H9 (cell line): ENCODE measurements around the gene PPM1J. TPM values are rescaled to one million over a fixed set of nuclear protein-coding genes. Genes with fewer than 3 reads are reported as not detected.

Experiments
- DNase-seq: peaks from one replicate; pipeline ENCODE4 v3.0.0-alpha.2; 2017
- H2AFZ ChIP-seq: one replicate; pipeline ENCODE4 v1.6.1; 2013; ENCODE audit warnings: mild to moderate bottlenecking, low read length, control low read depth, moderate library complexity
- H2AK5ac ChIP-seq: 2 replicates; pipeline ENCODE4 v1.6.1; 2013; ENCODE audit warnings: low read length, control low read depth, mixed read lengths; ENCODE audit not compliant: insufficient read length
- H2BK120ac ChIP-seq: one replicate; pipeline ENCODE4 v1.6.1; 2013; ENCODE audit warnings: low read depth, mild to moderate bottlenecking, low read length, control low read depth, inconsistent platforms; ENCODE audit not compliant: poor library complexity, severe bottlenecking
- H2BK12ac ChIP-seq: 2 replicates; pipeline ENCODE4 v1.6.1; 2013; ENCODE audit warnings: low read length, control low read depth, mixed read lengths, low read depth; ENCODE audit not compliant: insufficient read length
- H2BK15ac ChIP-seq: 2 replicates; pipeline ENCODE4 v1.6.1; 2013; ENCODE audit warnings: low read depth, low read length, control low read depth
- H2BK20ac ChIP-seq: one replicate; pipeline ENCODE4 v1.6.1; 2013; ENCODE audit warnings: low read depth, mild to moderate bottlenecking, low read length, control low read depth, inconsistent platforms; ENCODE audit not compliant: poor library complexity, severe bottlenecking
- H2BK5ac ChIP-seq: 2 replicates; pipeline ENCODE4 v1.6.1; 2013; ENCODE audit warnings: low read length, control low read depth, mixed read lengths; ENCODE audit not compliant: insufficient read length
- H3K14ac ChIP-seq: 2 replicates; pipeline ENCODE4 v1.6.1; 2013; ENCODE audit warnings: low read length, control low read depth; ENCODE audit not compliant: insufficient read depth
- H3K18ac ChIP-seq: 2 replicates; pipeline ENCODE4 v1.6.1; 2013; ENCODE audit warnings: low read depth, mild to moderate bottlenecking, mixed read lengths, low read length, control low read depth; ENCODE audit not compliant: insufficient read length
- H3K23ac ChIP-seq: 2 replicates; pipeline ENCODE4 v1.6.1; 2013; ENCODE audit warnings: low read length, control low read depth, mixed read lengths, low read depth; ENCODE audit not compliant: insufficient read length
- H3K23me2 ChIP-seq: 2 replicates; pipeline ENCODE4 v1.6.1; 2013; ENCODE audit warnings: low read depth, mild to moderate bottlenecking, mixed read lengths, low read length, control low read depth; ENCODE audit not compliant: insufficient read length, poor library complexity, severe bottlenecking
- H3K27ac ChIP-seq: 2 replicates; pipeline ENCODE4 v1.5.1; 2013; ENCODE audit warnings: low read length, control low read depth, mixed read lengths, low read depth; ENCODE audit not compliant: insufficient read length
- H3K27me3 ChIP-seq: 2 replicates; pipeline ENCODE4 v1.6.1; 2013; ENCODE audit warnings: low read length, control low read depth, inconsistent platforms; ENCODE audit not compliant: insufficient read depth
- H3K4ac ChIP-seq: 2 replicates; pipeline ENCODE4 v1.6.1; 2013; ENCODE audit warnings: low read depth, mild to moderate bottlenecking, control low read depth, inconsistent platforms, low read length, moderate library complexity
- H3K4me1 ChIP-seq: 2 replicates; pipeline ENCODE4 v1.6.1; 2013; ENCODE audit warnings: low read length, control low read depth, inconsistent platforms; ENCODE audit not compliant: insufficient read depth
- H3K4me2 ChIP-seq: 2 replicates; pipeline ENCODE4 v1.6.1; 2013; ENCODE audit warnings: low read length, control low read depth, mixed read lengths; ENCODE audit not compliant: insufficient read length, insufficient read depth
- H3K56ac ChIP-seq: 2 replicates; pipeline ENCODE4 v1.6.1; 2013; ENCODE audit warnings: low read depth, mild to moderate bottlenecking, mixed read lengths, low read length, control low read depth; ENCODE audit not compliant: insufficient read length
- H3K79me1 ChIP-seq: 2 replicates; pipeline ENCODE4 v1.6.1; 2013; ENCODE audit warnings: low read depth, mild to moderate bottlenecking, moderate library complexity, low read length, control low read depth, inconsistent platforms; ENCODE audit not compliant: insufficient read depth, poor library complexity, severe bottlenecking
- H3K79me2 ChIP-seq: 2 replicates; pipeline ENCODE4 v1.6.1; 2013; ENCODE audit warnings: low read length, control low read depth, inconsistent platforms; ENCODE audit not compliant: insufficient read depth
- H3K9ac ChIP-seq: 2 replicates; pipeline ENCODE4 v1.6.1; 2013; ENCODE audit warnings: low read length, control low read depth, mixed read lengths; ENCODE audit not compliant: insufficient read length; ENCODE audit errors: extremely low read depth
- H3K9me3 ChIP-seq: one replicate; pipeline ENCODE4 v1.6.1; 2013; ENCODE audit warnings: low read depth, low read length, inconsistent platforms; ENCODE audit not compliant: control insufficient read depth
- H3T11ph ChIP-seq: one replicate; pipeline ENCODE4 v1.6.1; 2013; ENCODE audit warnings: mild to moderate bottlenecking, low read length, control low read depth, inconsistent platforms
- H4K20me1 ChIP-seq: one replicate; pipeline ENCODE4 v1.6.1; 2013; ENCODE audit not compliant: control insufficient read depth, insufficient read length, insufficient read depth
- H4K5ac ChIP-seq: 2 replicates; pipeline ENCODE4 v1.6.1; 2013; ENCODE audit warnings: low read depth, mild to moderate bottlenecking, mixed read lengths, low read length, control low read depth; ENCODE audit not compliant: insufficient read length
- H4K8ac ChIP-seq: replicated peaks from 2 replicates; pipeline ENCODE4 v1.6.1; 2013; ENCODE audit warnings: low read length, control low read depth, mixed read lengths, low read depth; ENCODE audit not compliant: insufficient read length
- H4K91ac ChIP-seq: 2 replicates; pipeline ENCODE4 v1.6.1; 2013; ENCODE audit warnings: low read depth, mild to moderate bottlenecking, moderate library complexity, mixed read lengths, low read length, control low read depth; ENCODE audit not compliant: insufficient read length
- H3K27ac Mint-ChIP-seq, 3 experiments: 2 replicates in 2 of 3; 3 replicates in 1 of 3; pipeline ENCODE4 v1.8.0; 2020 to 2021; ENCODE audit warnings: mixed read lengths in 3 of 3, mild to moderate bottlenecking in 1 of 3, moderate library complexity in 1 of 3
- H3K27me3 Mint-ChIP-seq: 2 replicates; pipeline ENCODE4 v1.8.0; 2021; ENCODE audit warnings: low read depth, mild to moderate bottlenecking, moderate library complexity, mixed read lengths
- H3K36me3 Mint-ChIP-seq, 3 experiments: 2 replicates in 2 of 3; 3 replicates in 1 of 3; pipeline ENCODE4 v1.8.0; 2020 to 2021; ENCODE audit warnings: low read depth in 3 of 3, mixed read lengths in 3 of 3; ENCODE audit not compliant: insufficient read depth in 1 of 3
- H3K4me1 Mint-ChIP-seq, 2 experiments: 2 replicates each; pipeline ENCODE4 v1.8.0; 2020; ENCODE audit warnings: mixed read lengths in 2 of 2
- H3K4me3 Mint-ChIP-seq, 2 experiments: 2 replicates in 1 of 2; 3 replicates in 1 of 2; pipeline ENCODE4 v1.8.0; 2020 to 2021; ENCODE audit warnings: mild to moderate bottlenecking in 2 of 2, mixed read lengths in 2 of 2, moderate library complexity in 1 of 2
- H3K9me3 Mint-ChIP-seq, 2 experiments: 2 replicates in 1 of 2; 3 replicates in 1 of 2; pipeline ENCODE4 v1.8.0; 2020; ENCODE audit warnings: mild to moderate bottlenecking in 2 of 2, mixed read lengths in 2 of 2, moderate library complexity in 1 of 2
- WGBS: extraction: QIAGEN DNeasy Blood & Tissue Kit; methylation state at CpG from one replicate; pipeline ENCODE4 v1.1.7; 2013; ENCODE audit warnings: missing lambda C conversion rate, low lambda C conversion rate, mixed read lengths; ENCODE audit not compliant: insufficient read length; ENCODE audit errors: extremely low coverage; 5-methylcytosine and 5-hydroxymethylcytosine counted together
- total RNA-seq: library from RNA; stranded (reverse); gene quantifications from 2 replicates; pipeline ENCODE4 v1.2.1, GENCODE V29; 2021
- TF ChIP-seq, protein P1 (sequence below): fragments of 200-600 bp; sonication (generic); conservative IDR thresholded peaks from 3 replicates; pipeline ENCODE4 v1.8.0; 2021; ENCODE audit warnings: antibody characterized with exemption, mild to moderate bottlenecking

Gene PPM1J
- total RNA-seq, 1 experiment from 2014 or later = 12.7 TPM

DNA sequence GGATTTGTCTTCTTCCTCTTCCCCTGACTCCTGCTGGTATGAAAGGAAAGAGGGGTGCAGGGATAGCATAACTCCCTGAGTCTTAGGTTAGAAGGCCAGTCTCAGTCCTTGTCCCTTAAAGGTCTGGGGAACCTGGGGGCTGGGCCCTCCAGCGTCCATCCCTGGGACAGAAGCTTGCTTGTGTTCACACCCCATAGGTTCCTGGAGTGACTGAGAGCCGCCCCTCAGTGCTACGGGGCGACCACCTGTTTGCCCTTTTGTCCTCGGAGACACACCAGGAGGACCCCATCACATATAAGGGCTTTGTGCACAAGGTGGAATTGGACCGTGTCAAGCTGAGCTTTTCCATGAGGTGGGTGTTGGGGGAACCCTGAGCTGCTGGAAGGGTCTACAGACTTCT lies 21.3 kb downstream of the PPM1J start:
- Histone ChIP-seq H3K9ac (no peak overlapping the region), H3K14ac (no peak overlapping the region), H3K27ac (no peak overlapping the region), H3K4me1 (no peaks in the 10 kb centered on the region; the same call in 1 of the 2 replicates), H4K8ac (no peak overlapping the region), H3K79me1 (no peaks in the 10 kb centered on the region), H4K5ac (no peak overlapping the region), H3K4ac (no peak overlapping the region), H3K23me2 (no peaks in the 10 kb centered on the region), H3K4me2 (no peak overlapping the region), H4K91ac (no peak overlapping the region), H3T11ph (no peak overlapping the region), H3K56ac (no peak overlapping the region), H2BK12ac (no peak overlapping the region), H2BK20ac (no peak overlapping the region), H2AK5ac (no peak overlapping the region), H3K9me3 (no peaks in the 10 kb centered on the region), H2AFZ (no peak overlapping the region), H2BK15ac (no peak overlapping the region), H2BK120ac (no peak overlapping the region), H3K27me3 (no peaks in the 10 kb centered on the region; the same call in 1 of the 2 replicates), H3K18ac (no peak overlapping the region), H2BK5ac (no peak overlapping the region), H4K20me1 (no peaks in the 10 kb centered on the region), H3K23ac (no peak overlapping the region), H3K79me2 (no peaks in the 10 kb centered on the region)
- no peak for DNase-seq
- TF ChIP-seq, protein P1, sequence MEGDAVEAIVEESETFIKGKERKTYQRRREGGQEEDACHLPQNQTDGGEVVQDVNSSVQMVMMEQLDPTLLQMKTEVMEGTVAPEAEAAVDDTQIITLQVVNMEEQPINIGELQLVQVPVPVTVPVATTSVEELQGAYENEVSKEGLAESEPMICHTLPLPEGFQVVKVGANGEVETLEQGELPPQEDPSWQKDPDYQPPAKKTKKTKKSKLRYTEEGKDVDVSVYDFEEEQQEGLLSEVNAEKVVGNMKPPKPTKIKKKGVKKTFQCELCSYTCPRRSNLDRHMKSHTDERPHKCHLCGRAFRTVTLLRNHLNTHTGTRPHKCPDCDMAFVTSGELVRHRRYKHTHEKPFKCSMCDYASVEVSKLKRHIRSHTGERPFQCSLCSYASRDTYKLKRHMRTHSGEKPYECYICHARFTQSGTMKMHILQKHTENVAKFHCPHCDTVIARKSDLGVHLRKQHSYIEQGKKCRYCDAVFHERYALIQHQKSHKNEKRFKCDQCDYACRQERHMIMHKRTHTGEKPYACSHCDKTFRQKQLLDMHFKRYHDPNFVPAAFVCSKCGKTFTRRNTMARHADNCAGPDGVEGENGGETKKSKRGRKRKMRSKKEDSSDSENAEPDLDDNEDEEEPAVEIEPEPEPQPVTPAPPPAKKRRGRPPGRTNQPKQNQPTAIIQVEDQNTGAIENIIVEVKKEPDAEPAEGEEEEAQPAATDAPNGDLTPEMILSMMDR = no peak
- H3K36me3 Mint-ChIP-seq = peaks cover 31 to 76% (median 75%) of the 10 kb centered on the region in 3 experiments; a peak in 6 of 7 replicates
- WGBS = no CpG with 5 or more reads among the region's 6 CpGs
- H3K27ac Mint-ChIP-seq = no peak overlapping the region
- H3K4me3 Mint-ChIP-seq = no peak overlapping the region
- peaks cover 5% of the 10 kb centered on the region for H3K27me3 Mint-ChIP-seq
- no peaks in the 10 kb centered on the region for H3K9me3 Mint-ChIP-seq
- H3K4me1 Mint-ChIP-seq = peaks cover 8 to 19% of the 10 kb centered on the region in 2 experiments
